Stimulated activated CD4-positive, alpha-beta T cell treated with anti-CD3 and anti-CD28 coated beads, Interleukin-1b, Interleukin-23, amount 100 ng/mL, for 1 hour (primary cell): ENCODE results near the gene TEX44.
"Not testable (repeated sequence)": the region's sequence is repeated elsewhere in the genome, so short reads cannot be mapped to it uniquely, and the experiment has no call there.

Experiments used
- DNase-seq, 2 donors: peaks; one replicate each; pipeline ENCODE4 v3.0.0-alpha.2; 2020; ENCODE audit warnings: low read depth in 2 of 2

The TEX44 gene

DNA sequence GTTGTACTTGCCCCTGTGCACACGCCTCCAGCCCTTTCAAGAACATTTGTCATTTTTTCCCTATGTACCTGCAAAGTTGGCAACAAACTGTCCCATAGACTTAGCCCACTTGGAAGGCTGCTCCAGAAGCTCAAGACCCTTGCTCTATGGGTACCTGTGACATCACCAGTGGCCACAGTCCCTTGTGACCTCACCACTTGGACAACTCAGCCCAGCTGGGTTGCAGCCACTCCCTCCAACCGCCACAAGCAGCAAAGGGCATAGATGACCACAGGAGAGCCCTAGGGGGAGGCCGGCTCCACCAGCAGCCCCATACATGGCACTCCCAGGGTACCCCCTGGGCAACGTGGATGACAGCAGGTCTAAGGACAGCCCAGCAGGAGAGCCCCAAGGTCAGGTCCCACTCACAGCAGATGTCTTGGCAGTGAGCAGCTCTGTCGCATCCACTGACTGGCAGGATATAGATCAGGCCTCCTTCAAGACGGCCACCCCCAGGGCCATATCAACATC, at the start of gene TEX44:
Gene TEX44, plus strand, starts transcription at position 229 of the 510 bp plus-strand sequence. Its CDS starts 88 bp downstream, at position 317.
- no peak for DNase-seq

DNA sequence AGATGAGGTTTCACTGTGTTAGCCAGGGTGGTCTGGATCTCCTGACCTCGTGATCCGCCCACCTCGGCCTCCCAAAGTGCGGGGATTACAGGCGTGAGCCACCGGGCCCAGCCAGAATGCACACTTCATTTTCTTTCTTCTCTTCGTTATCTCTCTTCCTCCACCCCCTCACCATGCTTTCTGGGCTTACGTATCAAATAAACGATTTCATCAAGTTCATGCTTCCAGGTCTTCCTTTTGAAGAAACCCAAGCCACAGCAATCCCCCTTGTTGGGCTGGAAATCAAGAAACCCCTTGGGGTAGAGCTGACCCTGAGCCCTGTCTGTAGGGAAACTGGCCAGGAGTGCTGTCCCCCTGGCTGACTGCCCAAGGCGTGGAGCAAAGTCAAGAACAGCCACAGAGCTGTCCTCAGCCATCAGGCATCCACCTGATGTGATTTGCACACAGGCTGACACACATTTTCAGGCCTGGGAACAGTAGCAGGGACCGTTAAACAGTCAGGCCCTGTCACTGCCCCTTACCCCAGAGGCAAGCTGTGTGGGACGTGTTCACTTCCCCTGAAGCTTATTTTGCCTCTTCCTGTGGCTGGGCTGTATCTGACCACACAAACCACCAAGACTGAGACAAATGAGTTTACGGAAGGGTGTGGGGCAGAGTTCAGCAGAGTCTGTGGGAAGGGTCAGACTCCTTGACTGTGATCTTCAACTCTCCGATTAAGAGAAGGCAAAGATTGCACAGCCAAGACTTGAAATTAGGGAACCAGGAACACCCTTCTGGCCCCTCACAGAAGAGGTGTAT, 47.4 kb upstream of the TEX44 start:
- no peak for DNase-seq

DNA sequence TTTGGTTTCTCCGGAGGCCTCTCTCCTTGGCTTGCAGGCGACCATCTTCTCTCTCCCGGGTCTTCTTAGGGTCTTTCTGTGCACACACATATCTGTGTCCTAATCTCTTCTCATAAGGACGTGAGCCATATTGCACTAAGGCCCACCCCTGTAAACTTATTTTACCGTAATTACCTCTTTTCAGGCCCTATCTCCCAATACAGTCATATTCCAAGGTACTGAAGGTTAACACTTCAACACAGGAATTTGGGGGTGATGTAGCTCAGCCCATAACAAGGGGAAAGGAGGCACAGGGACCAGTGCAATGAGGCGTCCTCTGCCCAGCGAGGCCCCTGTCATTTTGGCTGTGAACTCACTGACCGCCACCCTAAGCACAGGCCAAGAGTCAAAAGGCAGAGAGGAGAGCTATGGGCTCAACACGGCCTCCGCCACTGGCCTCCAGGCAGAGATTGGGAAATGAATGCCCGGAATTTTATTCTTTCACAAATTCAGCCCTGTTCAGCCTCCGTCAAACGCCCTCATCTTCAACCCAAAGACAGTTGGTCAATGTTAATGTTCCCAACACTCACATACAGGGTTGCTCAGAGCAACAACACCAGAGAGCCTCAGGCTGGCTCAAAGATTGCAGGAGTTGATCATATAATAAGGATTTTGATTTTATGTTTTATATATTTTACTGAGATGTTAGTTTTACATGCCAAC, 46.5 kb upstream of the TEX44 start:
- DNase-seq: no peak

DNA sequence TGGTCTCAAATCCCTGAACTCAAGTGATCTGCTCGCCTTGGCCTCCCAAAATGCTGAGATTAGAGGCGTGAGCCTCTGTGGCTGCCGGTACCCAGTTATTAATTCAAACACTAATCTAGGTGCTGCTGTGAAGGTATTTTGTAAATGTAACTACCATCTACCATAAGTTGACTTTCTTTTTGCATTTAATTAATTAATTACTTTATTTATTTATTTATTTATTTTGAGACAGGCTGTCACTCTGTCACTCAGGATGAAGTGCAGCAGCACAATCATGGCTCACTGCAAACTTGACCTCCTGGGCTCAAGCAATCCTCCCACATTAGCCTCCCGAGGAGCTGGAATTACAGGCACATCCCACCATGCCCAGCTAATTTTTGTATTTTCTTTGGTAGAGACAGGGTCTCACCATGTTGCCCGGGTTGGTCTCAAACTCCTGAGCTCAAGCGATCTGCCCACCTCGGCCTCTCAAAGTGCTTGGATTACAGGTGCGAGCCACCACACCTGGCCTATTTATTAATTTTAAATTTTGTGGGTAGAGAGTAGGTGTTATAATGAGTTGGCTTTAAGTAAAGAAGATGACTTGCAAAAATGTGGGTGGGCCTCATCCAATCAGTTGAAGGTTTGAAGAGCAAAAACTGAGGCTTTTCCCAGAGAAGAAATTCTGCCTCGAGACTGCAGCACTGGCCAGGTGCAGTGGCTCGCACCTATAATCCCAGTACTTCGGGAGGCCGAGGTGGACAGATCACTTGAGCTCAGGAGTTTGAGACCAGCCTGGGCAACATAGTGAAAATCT, 45.2 kb upstream of the TEX44 start:
- DNase-seq: no peak

DNA sequence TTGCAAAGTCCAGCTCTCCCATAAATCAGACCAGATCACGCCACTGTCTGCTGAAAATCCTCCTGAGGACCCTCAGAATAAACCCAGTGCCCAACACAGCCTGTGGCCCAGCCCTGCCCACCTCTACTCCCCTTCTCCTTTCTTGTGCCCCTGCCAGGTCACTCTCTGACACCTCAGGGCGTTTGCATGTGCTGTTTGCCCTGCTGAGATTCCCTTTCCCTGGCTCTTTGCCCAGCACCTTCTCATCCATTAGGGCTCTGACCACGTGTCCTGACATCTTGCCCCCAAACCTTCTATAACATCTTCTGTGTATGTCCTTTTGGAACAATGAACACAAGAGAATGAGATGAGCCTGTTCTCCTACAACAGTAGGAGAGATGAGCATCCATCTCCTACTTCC, 43.9 kb upstream of the TEX44 start:
- no peak for DNase-seq

DNA sequence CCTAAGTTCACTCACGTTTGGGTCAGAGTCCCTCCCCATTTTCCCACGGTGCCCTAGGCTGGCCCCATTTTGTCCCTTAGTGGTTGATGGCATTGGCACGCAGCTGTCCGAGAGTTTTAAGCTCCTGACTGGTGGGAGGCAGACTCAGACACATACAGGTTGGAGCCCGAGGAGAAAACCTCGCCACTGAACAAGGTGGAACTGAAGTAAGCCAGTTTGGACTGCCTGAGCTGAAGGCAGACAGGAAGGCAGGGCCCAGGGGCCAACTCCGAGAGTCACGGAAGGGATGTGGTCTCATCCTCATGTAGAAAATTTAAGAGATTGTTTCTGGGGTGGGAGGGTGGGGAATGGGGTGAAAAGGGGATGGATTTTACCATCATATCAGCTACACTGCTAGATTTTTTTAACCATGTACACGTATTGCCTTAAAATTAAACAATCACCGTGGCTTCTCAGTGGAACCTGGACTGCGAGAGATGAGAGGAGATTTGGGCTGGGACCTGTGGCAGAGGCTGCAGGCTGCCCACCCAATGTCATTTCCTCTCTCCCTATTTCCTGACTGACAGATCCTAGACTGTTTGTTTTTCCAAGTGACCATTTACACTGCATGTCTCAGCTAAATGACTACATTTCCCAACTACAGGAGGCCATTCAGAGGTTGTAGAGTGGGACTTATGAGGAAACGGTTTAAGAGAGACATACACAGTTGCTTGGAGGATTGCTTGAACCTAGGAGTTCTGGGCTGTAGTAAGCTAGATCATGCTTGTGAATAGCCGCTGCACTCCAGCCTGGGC, 43.0 kb upstream of the TEX44 start:
- DNase-seq: no peak

DNA sequence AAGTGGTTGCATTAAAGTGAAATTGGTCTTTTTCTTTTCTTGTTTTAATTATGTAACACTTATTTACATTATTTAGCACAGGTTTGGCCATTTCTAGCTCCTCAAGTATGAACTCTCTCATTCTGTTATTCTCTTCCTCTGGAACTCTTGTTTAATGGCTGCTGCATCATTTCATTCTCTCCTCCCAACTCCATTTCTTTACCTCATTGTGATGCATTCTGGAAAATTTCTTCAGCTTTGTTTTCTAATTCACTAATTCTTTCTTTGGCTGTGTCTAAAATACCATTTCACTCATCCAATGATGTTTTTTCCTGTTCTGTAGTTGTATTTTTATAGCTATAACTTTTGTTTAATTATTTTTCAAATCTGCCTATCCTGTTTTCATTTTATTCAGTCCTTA, 39.9 kb upstream of the TEX44 start:
- DNase-seq: no peak

DNA sequence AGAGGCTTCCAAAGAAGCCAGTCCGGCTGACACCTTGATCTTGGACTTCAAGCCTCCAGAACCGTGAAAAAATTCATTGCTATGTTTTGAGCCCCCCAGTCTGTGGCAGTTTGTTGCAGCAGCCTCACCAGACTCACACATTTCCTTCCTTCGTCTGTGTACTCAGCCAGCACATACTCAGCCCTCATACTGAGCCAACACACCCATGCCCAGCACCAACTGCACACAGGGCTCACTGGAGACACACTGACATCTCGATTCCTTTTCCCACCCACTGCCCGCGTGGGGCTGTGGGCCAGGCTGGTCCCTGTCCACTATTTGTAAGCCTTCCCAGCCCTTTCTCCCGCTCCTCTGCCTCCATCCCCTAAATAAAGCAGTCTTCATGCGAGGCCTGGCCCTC, 38.3 kb upstream of the TEX44 start:
- DNase-seq: no peak

DNA sequence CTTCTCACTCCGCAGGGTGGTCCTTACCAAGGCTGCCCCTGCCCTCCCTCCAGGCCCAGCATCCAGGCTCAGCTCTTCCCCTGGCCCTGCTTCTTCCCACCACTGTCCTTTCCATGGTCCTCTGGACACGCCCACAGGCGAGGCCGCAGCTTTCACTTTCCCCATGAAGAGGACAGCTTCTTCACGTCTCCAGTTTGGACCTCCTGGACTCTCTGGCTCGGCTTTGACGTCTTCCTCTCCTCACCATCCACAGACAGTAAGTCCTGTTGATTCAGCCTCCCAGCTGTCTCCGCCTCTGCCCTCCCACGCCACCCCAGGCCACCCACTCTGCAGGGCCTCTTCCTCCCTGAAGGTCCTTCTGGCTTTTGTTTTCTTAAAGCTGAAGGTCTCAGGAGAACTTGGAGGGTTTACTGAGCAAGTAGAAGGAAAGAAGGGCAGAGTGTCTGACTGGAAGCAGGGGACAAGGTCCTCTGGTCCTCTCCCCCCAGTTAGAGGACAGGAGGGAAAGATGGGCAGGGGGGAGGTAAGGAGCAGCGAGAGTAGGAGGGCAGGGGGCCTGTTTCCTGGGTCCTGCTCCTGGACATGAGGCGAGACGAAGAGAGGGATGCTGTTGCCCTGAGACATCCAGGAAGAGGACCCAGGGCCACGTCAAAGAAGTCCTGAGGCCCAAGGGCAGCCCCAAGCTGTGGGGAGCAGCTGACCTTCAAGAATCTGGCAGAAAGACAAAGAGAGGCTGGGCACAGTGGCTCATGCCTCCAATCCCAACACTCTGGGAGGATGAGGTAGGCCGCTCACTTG, 37.7 kb upstream of the TEX44 start:
- DNase-seq: no peak

DNA sequence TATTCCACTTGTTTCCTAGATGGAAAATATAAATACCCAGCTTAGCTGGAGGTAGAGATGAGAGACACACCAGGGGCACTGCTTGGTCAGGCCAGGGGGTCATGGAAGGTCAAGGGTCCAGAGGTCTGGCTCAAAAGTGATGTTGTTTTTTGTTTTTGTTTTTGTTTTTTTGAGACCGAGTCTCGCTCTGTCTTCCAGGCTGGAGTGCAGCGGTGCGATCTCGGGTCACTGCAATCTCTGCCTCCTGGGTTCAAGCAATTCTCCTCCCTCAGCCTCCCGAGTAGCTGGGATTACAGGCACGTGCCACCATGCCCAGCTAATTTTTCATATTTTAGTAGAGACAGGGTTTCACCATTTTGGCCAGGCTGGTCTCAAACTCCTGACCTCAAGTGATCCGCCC, 36.2 kb upstream of the TEX44 start:
- not testable (repeated sequence) for DNase-seq

DNA sequence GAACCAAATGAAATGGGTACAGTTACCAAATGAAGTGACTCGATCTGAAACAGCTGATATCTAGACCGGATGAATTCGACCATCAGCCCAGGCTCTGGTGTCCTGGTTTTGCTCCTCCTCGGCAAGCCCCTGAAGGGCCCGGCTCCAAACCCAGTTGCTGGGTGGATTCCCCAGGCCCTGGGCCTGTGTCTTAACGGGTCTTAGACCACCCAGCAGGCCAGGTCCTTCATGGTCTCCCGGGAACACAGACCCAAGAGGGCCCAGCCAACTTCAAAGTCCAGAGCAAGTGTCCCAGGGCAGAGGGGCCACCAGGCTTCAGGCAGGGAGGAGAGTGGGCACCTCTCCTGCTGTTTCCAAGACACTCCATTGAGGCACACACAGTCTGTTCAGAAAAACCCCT, 35.7 kb upstream of the TEX44 start:
- DNase-seq: no peak

DNA sequence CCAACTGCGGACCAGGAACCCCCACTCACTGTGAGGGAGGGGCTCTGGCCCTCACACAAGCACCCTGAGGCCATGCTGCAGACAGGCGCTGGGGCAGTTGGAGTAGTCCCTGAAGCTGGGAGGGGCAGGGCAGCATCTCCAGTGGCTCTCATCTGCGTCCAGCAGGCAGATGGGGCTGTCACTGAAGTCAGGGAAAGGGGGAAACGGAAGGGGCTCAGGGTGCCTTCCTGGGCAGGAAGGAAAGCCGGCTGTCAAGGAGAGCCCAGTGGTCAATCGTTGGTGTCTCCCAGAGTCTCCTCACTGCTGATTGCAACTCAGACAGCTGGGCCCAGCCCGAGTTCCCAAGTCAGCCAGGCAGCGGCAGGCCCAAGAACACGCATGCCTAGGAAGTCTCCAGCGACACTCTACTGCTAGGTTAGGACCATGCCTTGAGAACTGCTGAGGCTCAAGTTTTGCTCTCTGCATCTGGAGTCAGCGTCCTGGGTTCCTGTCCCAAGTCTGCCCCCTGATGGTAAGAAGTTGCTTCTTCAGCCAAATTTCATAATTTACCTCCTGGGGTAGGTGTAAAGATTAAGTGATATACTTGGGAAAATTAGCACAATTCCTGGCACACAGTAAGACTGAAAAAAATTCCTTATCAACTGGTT, 35.0 kb upstream of the TEX44 start:
- peak in 1 of 2 donors; percentile 30 for DNase-seq

DNA sequence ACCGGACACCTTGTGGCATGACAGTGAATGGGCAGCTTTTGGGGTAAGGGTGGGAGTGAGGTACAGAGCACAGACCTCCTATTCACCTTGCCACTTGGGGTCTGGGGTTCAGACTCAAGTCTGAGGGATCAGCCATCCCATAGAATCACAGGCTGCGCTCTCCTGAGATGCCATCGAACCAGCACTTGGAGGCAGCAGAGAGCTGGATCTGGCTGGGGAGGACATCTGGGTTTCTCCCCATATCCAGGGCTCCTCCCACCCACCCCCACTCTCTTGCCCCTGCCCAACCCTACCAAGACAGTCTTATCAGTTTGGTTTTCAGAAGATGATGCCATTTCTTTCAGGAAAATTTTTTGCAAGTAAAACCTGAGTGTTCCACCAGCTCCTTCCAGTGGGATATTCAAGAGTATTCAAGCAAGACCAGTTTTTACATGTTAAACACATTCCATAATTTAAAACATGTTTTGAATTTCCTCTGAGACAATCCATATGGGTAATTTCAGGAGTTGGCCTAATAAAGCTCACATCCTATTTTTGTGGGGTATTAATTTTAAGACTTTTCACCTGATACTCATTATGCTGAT, 29.2 kb upstream of the TEX44 start:
- no peak for DNase-seq

DNA sequence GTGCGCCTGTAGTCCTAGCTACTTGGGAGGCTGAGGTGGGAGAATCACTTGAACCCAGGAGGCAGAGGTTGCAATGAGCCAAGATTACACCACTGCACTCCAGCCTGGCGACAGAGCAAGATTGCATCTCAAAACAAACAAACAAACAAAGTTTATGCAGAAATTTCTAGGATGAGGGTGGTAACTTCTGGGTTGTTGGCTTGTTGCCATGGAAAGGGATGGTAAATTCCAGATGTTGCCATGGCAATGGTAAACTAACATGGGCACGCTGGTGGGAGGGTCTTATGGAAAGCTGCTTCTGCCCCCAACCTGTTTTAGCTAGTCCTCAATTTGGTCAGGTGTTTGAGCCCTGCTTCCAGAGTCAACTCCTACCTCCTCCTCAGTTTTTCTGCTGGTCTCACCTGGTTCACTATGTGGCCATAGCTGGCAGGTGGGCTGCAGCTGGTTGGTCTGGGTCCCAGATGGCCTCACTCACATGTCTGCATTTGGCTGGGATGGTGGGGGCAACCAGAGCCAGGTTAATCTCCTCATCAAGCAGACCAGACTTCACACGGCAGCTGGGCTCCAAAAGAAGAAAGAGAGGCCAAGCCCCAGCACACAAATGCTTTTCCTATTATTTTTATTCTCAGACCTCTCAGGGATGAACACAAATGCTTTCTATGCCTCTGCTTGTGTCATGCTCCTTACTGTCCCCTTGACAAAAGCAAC, 26.6 kb upstream of the TEX44 start:
- DNase-seq: no peak

DNA sequence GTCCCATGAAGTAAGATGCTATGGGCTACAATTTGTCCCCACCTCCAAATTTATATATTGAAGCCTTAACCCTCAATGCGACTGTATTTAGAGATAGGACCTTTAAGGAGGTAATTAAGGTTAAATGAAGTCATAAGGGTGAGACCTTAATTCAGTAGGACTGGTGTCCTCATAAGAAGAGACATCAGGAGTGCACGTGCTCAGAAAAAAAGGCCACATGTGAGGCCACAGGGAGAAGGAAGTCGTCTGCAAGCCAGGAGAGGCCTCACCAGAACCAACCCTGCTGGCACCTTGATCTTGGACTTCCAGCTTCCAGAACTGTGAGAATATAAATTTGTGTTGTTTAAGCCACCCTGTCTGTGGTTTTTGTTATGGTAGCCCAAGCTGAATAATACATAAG, 25.5 kb upstream of the TEX44 start:
- no peak for DNase-seq

DNA sequence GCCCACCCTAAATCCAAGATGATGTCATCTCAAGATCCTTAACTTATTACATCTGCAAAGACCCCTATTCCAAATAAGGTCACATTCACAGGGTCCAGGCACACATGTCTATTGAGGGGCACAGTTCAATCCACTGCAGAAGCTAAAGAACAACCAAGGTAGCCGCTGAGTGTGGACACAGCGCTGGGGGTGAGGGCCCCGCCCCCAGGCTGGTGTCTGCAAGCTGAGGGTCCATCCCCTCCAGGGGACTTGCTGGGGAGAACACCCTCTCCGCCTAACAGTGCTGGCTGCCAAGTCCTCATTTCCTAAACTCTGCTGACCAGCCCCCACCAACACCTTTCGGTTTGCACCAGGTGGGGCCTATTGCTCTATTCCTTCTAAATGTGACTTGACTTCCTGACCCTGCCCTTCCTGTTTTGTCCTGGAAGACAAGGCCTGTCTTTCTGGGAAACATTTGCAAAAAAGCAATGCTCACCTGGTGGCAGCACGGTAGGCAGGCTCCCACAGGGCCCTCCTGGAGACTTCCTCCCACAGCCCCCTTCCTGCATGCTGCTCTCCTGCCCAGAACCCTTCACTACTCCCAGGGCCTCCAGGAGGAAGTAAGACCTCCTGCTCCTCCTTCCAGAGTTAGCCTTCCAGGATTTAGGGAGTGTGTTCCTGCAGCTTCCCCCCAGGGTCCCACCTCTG, 24.4 kb upstream of the TEX44 start:
- no peak for DNase-seq

DNA sequence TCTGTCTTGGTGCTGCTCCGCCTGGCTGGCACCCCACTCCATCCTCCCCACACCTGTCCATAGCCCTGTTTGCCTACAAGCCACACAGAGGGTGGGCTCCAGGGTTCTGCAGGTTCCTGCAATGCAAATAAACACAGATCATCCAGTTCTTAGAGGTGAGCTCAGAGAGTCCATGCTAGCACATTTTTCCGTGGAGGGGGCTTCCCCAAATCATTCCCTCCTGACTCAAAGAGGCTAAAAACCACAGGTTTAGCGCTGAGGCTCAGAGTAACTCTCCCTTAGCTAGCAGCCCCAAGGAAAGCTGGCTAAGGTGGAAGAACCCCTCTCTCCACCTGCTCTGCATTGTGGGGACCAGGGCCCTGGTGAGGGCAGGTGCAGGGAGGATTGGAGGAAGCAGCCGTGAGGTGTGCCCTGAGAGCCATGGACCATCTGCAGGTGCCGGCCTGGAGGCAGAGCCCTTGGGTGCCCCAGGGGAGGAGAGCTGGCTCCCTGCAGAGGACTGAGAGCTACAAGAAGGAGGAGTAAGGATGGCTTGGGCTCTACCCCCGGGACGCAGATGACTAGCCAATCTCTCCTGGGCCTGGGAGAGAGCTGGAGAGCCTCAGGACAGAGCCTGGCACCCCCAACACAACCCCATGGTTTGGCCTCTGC, 23.8 kb upstream of the TEX44 start:
- no peak for DNase-seq

DNA sequence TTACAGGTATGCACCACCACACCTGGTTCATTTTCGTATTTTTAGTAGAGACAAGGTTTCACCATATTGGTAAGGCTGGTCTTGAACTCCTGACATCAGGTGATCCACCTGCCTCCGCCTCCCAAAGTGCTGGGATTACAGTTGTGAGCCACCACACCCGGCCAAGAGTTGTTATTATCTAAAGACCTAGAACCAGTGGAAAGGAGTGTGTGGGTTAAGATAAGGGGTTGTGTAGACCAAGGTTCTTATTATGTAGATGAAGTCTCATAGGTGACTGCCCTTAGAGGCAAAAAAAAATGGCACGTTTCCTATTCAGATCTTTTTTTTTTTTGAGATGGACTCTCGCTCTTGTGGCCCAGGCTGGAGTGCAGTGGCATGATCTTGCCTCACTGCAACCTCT, 21.7 kb upstream of the TEX44 start:
- DNase-seq: not testable (repeated sequence)
